Bronchial epithelial cell (primary cell): ENCODE results near the gene FAM171A1. TPM values are rescaled to one million over a fixed set of nuclear protein-coding genes. Genes with fewer than 3 reads are reported as not detected.
A peak's percentile ranks its signal among the peaks of the same experiment; 100 is the strongest.

Experiments used
- DNase-seq: peaks from one replicate; pipeline ENCODE4 v3.0.0-alpha.2; 2010; ENCODE audit warnings: low read depth
- FAIRE-seq: peaks from 2 replicates; lab custom pipeline; 2011; peaks lifted over from hg19 to GRCh38; lab: Jason Lieb, UNC
- H3K27me3 ChIP-seq: 2 replicates; pipeline ENCODE4 v1.5.1; 2011; ENCODE audit warnings: low read length; ENCODE audit not compliant: control insufficient read depth, insufficient read depth
- H3K36me3 ChIP-seq: 2 replicates; pipeline ENCODE4 v1.5.1; 2011; ENCODE audit warnings: low read length; ENCODE audit not compliant: control insufficient read depth, insufficient read depth
- H3K4me3 ChIP-seq: 2 replicates; pipeline ENCODE4 v1.5.1; 2011; ENCODE audit warnings: mild to moderate bottlenecking, low read depth, low read length, control low read depth
- CTCF ChIP-seq: IDR thresholded peaks from 2 replicates; pipeline ENCODE4 v1.5.1; 2011; ENCODE audit warnings: mild to moderate bottlenecking, moderate library complexity, low read length, control low read depth, inconsistent platforms; ENCODE audit not compliant: insufficient read depth, severe bottlenecking
- total RNA-seq: library from RNA; depleted of rRNA; stranded (reverse); fragments of >200 nt; gene quantifications from 2 replicates; pipeline ENCODE4 v1.2.1, GENCODE V29; 2014

FAM171A1 gene
- total RNA-seq, 1 donor from 2014 or later: 2.6 TPM

GRCh38 chr10:15228426-15228825 lies 142.7 kb downstream of the FAM171A1 start:
- Histone ChIP-seq H3K36me3 (no peaks in the 10 kb centered on the region), H3K27me3 (no peaks in the 10 kb centered on the region), H3K4me3 (no peak overlapping the region)
- DNase-seq (no peak), FAIRE-seq (peak; percentile 68)
- no peak for TF ChIP-seq CTCF

- no peak overlapping the region for H3K4me3 ChIP-seq
- no peak for DNase-seq
- no peak for TF ChIP-seq CTCF
- no peaks in the 10 kb centered on the region for H3K36me3 ChIP-seq
- FAIRE-seq: no peak
- H3K27me3 ChIP-seq: no peaks in the 10 kb centered on the region
These were observed 143.3 kb downstream of the FAM171A1 start for GRCh38 chr10:15227611-15228372.

GRCh38 chr10:15225511-15225910 lies 145.6 kb downstream of the FAM171A1 start:
- TF ChIP-seq CTCF: no peak
- DNase-seq (no peak), FAIRE-seq (no peak)
- no peak overlapping the region for H3K4me3 ChIP-seq
- no peaks in the 10 kb centered on the region for H3K27me3 ChIP-seq
- H3K36me3 ChIP-seq: no peaks in the 10 kb centered on the region

GRCh38 chr10:15224948-15225347 lies 146.1 kb downstream of the FAM171A1 start:
- DNase-seq: no peak
- Histone ChIP-seq H3K36me3 (no peaks in the 10 kb centered on the region), H3K4me3 (no peak overlapping the region), H3K27me3 (no peaks in the 10 kb centered on the region)
- FAIRE-seq: peak; percentile 62
- TF ChIP-seq CTCF: no peak

GRCh38 chr10:15223174-15223573 lies 147.9 kb downstream of the FAM171A1 start:
- no peaks in the 10 kb centered on the region for H3K27me3 ChIP-seq
- no peaks in the 10 kb centered on the region for H3K36me3 ChIP-seq
- no peak for DNase-seq
- H3K4me3 ChIP-seq: no peak overlapping the region
- no peak for FAIRE-seq
- no peak for TF ChIP-seq CTCF

GRCh38 chr10:15222511-15222910 lies 148.6 kb downstream of the FAM171A1 start:
- Histone ChIP-seq H3K4me3 (no peak overlapping the region), H3K27me3 (no peaks in the 10 kb centered on the region), H3K36me3 (no peaks in the 10 kb centered on the region)
- FAIRE-seq (no peak), DNase-seq (no peak)
- no peak for TF ChIP-seq CTCF
